Liver (tissue), 9 donors: ENCODE results near the gene ABCA9. TPM values are rescaled to one million over a fixed set of nuclear protein-coding genes. Genes with fewer than 3 reads are reported as not detected.

Source experiments
- DNase-seq: peaks from one replicate; pipeline ENCODE4 v3.0.0-alpha.2; 2017; ENCODE audit warnings: low spot score
- H3K27ac ChIP-seq, 2 donors: one replicate each; pipeline ENCODE4 v1.7.0; 2013; ENCODE audit warnings: inconsistent platforms in 2 of 2, low read length in 2 of 2, control low read depth in 1 of 2, low read depth in 1 of 2, mild to moderate bottlenecking in 1 of 2
- H3K27me3 ChIP-seq, 4 donors: one replicate each; pipeline versions ENCODE4 v1.6.1 to v1.7.0; 2013; ENCODE audit warnings: low read length in 3 of 4, inconsistent platforms in 1 of 4, mild to moderate bottlenecking in 1 of 4, moderate library complexity in 1 of 4; ENCODE audit not compliant: control insufficient read depth in 4 of 4, insufficient read depth in 4 of 4
- H3K36me3 ChIP-seq, 4 donors: one replicate each; pipeline versions ENCODE4 v1.6.1 to v1.7.0; 2013; ENCODE audit warnings: low read length in 3 of 4, mild to moderate bottlenecking in 3 of 4, low read depth in 1 of 4, moderate library complexity in 1 of 4; ENCODE audit not compliant: control insufficient read depth in 4 of 4, insufficient read depth in 3 of 4
- H3K4me1 ChIP-seq, 4 donors: one replicate each; pipeline versions ENCODE4 v1.6.1 to v1.7.0; 2013; ENCODE audit warnings: low read length in 3 of 4, mild to moderate bottlenecking in 3 of 4, moderate library complexity in 1 of 4; ENCODE audit not compliant: control insufficient read depth in 4 of 4, insufficient read depth in 4 of 4
- H3K4me3 ChIP-seq, 3 donors: one replicate each; pipeline versions ENCODE4 v1.6.1 to v1.7.0; 2013; ENCODE audit warnings: low read length in 3 of 3, control low read depth in 1 of 3, low read depth in 1 of 3, mild to moderate bottlenecking in 1 of 3
- H3K9ac ChIP-seq, 2 donors: one replicate each; pipeline ENCODE4 v1.7.0; 2013; ENCODE audit warnings: low read length in 2 of 2, mild to moderate bottlenecking in 2 of 2, moderate library complexity in 2 of 2, control low read depth in 1 of 2, low read depth in 1 of 2
- H3K9me3 ChIP-seq, 4 donors: one replicate each; pipeline versions ENCODE4 v1.6.1 to v1.7.0; 2013; ENCODE audit warnings: low read length in 3 of 4; ENCODE audit not compliant: control insufficient read depth in 4 of 4
- EGR1 ChIP-seq, 2 donors: IDR thresholded peaks; 2 replicates each; pipeline ENCODE4 v1.6.1; 2016 to 2018; ENCODE audit warnings: antibody characterized with exemption in 2 of 2, low read depth in 2 of 2
- FOXA1 ChIP-seq: IDR thresholded peaks from 2 replicates; pipeline ENCODE4 v1.6.1; 2016; ENCODE audit warnings: antibody characterized with exemption
- FOXA2 ChIP-seq: IDR thresholded peaks from 2 replicates; pipeline ENCODE4 v1.6.1; 2016; ENCODE audit warnings: antibody characterized with exemption
- GABPA ChIP-seq, 2 donors: IDR thresholded peaks in 1 of 2; conservative IDR thresholded peaks in 1 of 2; 2 replicates each; pipeline ENCODE4 v1.6.1; 2016; ENCODE audit warnings: antibody characterized with exemption in 2 of 2, mild to moderate bottlenecking in 1 of 2, moderate library complexity in 1 of 2
- HNF4A ChIP-seq, 2 donors: conservative IDR thresholded peaks; 2 replicates each; pipeline ENCODE4 v1.6.1; 2016; ENCODE audit warnings: antibody characterized with exemption in 2 of 2, mild to moderate bottlenecking in 2 of 2
- HNF4G ChIP-seq: IDR thresholded peaks from 2 replicates; pipeline ENCODE4 v1.6.1; 2016; ENCODE audit warnings: antibody characterized with exemption
- JUND ChIP-seq, 2 donors: IDR thresholded peaks; 2 replicates each; pipeline ENCODE4 v1.6.1; 2016; ENCODE audit warnings: antibody characterized with exemption in 2 of 2
- NR2F2 ChIP-seq: IDR thresholded peaks from 2 replicates; pipeline ENCODE4 v1.6.1; 2016; ENCODE audit warnings: antibody characterized with exemption
- RAD21 ChIP-seq, 2 donors: IDR thresholded peaks; 2 replicates each; pipeline ENCODE4 v1.6.1; 2016; ENCODE audit warnings: antibody characterized with exemption in 2 of 2, mild to moderate bottlenecking in 2 of 2
- RXRA ChIP-seq, 2 donors: IDR thresholded peaks; 2 replicates each; pipeline ENCODE4 v1.6.1; 2017 to 2018; ENCODE audit warnings: antibody characterized with exemption in 2 of 2, mild to moderate bottlenecking in 1 of 2
- SP1 ChIP-seq: IDR thresholded peaks from 2 replicates; pipeline ENCODE4 v1.6.1; 2018; ENCODE audit warnings: antibody characterized with exemption, mild to moderate bottlenecking
- TAF1 ChIP-seq: conservative IDR thresholded peaks from 2 replicates; pipeline ENCODE4 v1.6.1; 2016; ENCODE audit warnings: antibody characterized with exemption, mild to moderate bottlenecking
- YY1 ChIP-seq: IDR thresholded peaks from 2 replicates; pipeline ENCODE4 v1.6.1; 2016; ENCODE audit warnings: antibody characterized with exemption, mild to moderate bottlenecking
- whole genome bisulfite sequencing: extraction: QIAGEN DNeasy Blood & Tissue Kit; methylation state at CpG from one replicate; pipeline ENCODE4 v1.1.7; 2013; 5-methylcytosine and 5-hydroxymethylcytosine counted together
- polyA plus RNA-seq, 2 donors: library from polyadenylated mRNA; stranded (reverse) in 1 of 2; unstranded in 1 of 2; fragments of 200-250 nt in 1 of 2; fragments of >200 nt in 1 of 2; fragmentation: Nextera tagmentation in 1 of 2; extraction: Ambion mirVana in 1 of 2; gene quantifications; one replicate each; pipeline versions ENCODE4 v1.2.1 to v1.2.3, GENCODE V29; 2013 to 2015
- total RNA-seq, 2 donors: library from RNA; depleted of rRNA; stranded (reverse); fragments of >200 nt; gene quantifications; one replicate each; pipeline ENCODE4 v1.2.3, GENCODE V29; 2014
- TF ChIP-seq, protein P1 (sequence below): IDR thresholded peaks from 2 replicates; pipeline ENCODE4 v1.6.1; 2016; ENCODE audit warnings: antibody characterized with exemption, mild to moderate bottlenecking
- TF ChIP-seq, protein P2 (sequence below): fragments of 150-350 bp; IDR thresholded peaks from 2 replicates; pipeline ENCODE4 v1.5.1; 2017; ENCODE audit warnings: improper control_type of control experiment, low read depth, low read length; ENCODE audit not compliant: missing input control
- TF ChIP-seq, protein P3 (sequence below): IDR thresholded peaks from 2 replicates; pipeline ENCODE4 v1.6.1; 2016; ENCODE audit warnings: antibody characterized with exemption
- TF ChIP-seq, protein P4 (sequence below): IDR thresholded peaks from 2 replicates; pipeline ENCODE4 v1.6.1; 2016; ENCODE audit warnings: antibody characterized with exemption
- TF ChIP-seq, protein P5 (sequence below): IDR thresholded peaks from 2 replicates; pipeline ENCODE4 v1.6.1; 2016; ENCODE audit warnings: antibody characterized with exemption
- donor health status: healthy.
- donor health status: healthy.
- donor health status: healthy.
- donor health status: healthy.
- donor health status: healthy.

Gene ABCA9
- total and polyA plus RNA-seq, 4 donors, result 1.4 to 18.9 (median 5.9) TPM

DNA sequence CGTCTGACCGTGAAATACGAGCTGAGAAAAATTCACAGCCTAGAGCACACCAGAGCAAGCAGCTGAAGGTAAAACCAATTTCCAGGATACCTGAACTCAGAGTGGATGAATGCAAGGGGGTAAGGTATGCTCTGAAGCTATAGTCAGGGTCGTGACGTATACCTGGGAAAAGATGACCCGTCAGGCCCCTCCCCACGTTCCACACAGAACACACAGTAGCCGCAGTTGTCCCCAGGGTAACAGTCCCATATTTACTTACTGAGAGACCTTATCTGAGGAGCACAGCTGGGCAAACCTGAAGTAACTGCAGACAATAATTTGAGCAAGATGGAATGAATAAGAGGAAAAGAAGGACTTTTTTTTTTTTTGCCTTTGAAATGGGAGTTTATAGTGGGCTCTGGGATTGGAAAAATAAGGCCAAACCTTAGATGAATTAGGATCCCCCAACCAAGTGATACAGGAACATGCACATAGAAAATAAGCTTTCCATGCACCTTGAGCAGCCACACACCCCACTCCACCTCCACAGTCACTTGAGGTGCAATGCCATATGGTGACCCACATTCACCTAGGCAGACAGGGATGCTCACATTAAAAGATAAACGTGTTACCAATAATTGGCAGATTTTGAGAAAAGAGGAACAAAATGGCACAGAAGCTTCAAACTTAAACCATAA, 43.0 kb upstream of the ABCA9 start:
- no peak overlapping the region for H3K4me3 ChIP-seq
- no peak for DNase-seq
- no peaks in the 10 kb centered on the region for H3K9me3 ChIP-seq
- H3K27me3 ChIP-seq, result no peaks in the 10 kb centered on the region
- H3K9ac ChIP-seq, result no peak overlapping the region
- WGBS, result 93% methylated on average over 9 of the region's 9 CpGs
- peaks cover 4 to 59% (median 32%) of the 10 kb centered on the region in 4 donors for H3K36me3 ChIP-seq
- no peak overlapping the region for H3K27ac ChIP-seq
- no peak for TF ChIP-seq NR2F2
- TF ChIP-seq, protein P1, sequence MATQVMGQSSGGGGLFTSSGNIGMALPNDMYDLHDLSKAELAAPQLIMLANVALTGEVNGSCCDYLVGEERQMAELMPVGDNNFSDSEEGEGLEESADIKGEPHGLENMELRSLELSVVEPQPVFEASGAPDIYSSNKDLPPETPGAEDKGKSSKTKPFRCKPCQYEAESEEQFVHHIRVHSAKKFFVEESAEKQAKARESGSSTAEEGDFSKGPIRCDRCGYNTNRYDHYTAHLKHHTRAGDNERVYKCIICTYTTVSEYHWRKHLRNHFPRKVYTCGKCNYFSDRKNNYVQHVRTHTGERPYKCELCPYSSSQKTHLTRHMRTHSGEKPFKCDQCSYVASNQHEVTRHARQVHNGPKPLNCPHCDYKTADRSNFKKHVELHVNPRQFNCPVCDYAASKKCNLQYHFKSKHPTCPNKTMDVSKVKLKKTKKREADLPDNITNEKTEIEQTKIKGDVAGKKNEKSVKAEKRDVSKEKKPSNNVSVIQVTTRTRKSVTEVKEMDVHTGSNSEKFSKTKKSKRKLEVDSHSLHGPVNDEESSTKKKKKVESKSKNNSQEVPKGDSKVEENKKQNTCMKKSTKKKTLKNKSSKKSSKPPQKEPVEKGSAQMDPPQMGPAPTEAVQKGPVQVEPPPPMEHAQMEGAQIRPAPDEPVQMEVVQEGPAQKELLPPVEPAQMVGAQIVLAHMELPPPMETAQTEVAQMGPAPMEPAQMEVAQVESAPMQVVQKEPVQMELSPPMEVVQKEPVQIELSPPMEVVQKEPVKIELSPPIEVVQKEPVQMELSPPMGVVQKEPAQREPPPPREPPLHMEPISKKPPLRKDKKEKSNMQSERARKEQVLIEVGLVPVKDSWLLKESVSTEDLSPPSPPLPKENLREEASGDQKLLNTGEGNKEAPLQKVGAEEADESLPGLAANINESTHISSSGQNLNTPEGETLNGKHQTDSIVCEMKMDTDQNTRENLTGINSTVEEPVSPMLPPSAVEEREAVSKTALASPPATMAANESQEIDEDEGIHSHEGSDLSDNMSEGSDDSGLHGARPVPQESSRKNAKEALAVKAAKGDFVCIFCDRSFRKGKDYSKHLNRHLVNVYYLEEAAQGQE, result no peak
- TF ChIP-seq FOXA1, result no peak
- TF ChIP-seq JUND (IDR thresholded peaks at IDR 0.05), result no peak
- no peak for TF ChIP-seq RXRA (IDR thresholded peaks at IDR 0.05)
- no peak for TF ChIP-seq TAF1
- TF ChIP-seq GABPA (IDR thresholded peaks at IDR 0.05 in 1 of 2, conservative IDR thresholded peaks at IDR 0.05 in 1 of 2), result no peak
- no peak for TF ChIP-seq FOXA2
- no peak for TF ChIP-seq RAD21 (IDR thresholded peaks at IDR 0.05)
- no peak for TF ChIP-seq SP1
- TF ChIP-seq, protein P2, sequence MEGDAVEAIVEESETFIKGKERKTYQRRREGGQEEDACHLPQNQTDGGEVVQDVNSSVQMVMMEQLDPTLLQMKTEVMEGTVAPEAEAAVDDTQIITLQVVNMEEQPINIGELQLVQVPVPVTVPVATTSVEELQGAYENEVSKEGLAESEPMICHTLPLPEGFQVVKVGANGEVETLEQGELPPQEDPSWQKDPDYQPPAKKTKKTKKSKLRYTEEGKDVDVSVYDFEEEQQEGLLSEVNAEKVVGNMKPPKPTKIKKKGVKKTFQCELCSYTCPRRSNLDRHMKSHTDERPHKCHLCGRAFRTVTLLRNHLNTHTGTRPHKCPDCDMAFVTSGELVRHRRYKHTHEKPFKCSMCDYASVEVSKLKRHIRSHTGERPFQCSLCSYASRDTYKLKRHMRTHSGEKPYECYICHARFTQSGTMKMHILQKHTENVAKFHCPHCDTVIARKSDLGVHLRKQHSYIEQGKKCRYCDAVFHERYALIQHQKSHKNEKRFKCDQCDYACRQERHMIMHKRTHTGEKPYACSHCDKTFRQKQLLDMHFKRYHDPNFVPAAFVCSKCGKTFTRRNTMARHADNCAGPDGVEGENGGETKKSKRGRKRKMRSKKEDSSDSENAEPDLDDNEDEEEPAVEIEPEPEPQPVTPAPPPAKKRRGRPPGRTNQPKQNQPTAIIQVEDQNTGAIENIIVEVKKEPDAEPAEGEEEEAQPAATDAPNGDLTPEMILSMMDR, result no peak
- no peak for TF ChIP-seq HNF4A (conservative IDR thresholded peaks at IDR 0.05)
- no peak for TF ChIP-seq EGR1 (IDR thresholded peaks at IDR 0.05; ENCODE audit: low read depth in 2 of 2)
- no peak for TF ChIP-seq HNF4G
- TF ChIP-seq, protein P3, sequence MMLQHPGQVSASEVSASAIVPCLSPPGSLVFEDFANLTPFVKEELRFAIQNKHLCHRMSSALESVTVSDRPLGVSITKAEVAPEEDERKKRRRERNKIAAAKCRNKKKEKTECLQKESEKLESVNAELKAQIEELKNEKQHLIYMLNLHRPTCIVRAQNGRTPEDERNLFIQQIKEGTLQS, result no peak
- TF ChIP-seq, protein P4, sequence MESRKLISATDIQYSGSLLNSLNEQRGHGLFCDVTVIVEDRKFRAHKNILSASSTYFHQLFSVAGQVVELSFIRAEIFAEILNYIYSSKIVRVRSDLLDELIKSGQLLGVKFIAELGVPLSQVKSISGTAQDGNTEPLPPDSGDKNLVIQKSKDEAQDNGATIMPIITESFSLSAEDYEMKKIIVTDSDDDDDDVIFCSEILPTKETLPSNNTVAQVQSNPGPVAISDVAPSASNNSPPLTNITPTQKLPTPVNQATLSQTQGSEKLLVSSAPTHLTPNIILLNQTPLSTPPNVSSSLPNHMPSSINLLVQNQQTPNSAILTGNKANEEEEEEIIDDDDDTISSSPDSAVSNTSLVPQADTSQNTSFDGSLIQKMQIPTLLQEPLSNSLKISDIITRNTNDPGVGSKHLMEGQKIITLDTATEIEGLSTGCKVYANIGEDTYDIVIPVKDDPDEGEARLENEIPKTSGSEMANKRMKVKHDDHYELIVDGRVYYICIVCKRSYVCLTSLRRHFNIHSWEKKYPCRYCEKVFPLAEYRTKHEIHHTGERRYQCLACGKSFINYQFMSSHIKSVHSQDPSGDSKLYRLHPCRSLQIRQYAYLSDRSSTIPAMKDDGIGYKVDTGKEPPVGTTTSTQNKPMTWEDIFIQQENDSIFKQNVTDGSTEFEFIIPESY, result no peak
- TF ChIP-seq YY1, result no peak
- TF ChIP-seq, protein P5, sequence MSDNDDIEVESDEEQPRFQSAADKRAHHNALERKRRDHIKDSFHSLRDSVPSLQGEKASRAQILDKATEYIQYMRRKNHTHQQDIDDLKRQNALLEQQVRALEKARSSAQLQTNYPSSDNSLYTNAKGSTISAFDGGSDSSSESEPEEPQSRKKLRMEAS, result no peak
- no peaks in the 10 kb centered on the region for H3K4me1 ChIP-seq
